KBM-7 (cell line): ENCODE data around the gene MIA.
"Not testable (repeated sequence)": the region's sequence is repeated elsewhere in the genome, so short reads cannot be mapped to it uniquely, and the experiment has no call there.

Source experiments
- DNase-seq: peaks from one replicate; pipeline ENCODE4 v3.0.0-alpha.2; 2015
- in situ Hi-C: fragments of 300-500 bp; cut with MboI; formaldehyde crosslinking; loops from 2 replicates; pipeline ENCODE4 v1.14.3; 2020; ENCODE audit warnings: low sequenced_read_pairs, low pct_unique_long_range_greater_than_20kb, mixed read lengths

MIA gene

DNA sequence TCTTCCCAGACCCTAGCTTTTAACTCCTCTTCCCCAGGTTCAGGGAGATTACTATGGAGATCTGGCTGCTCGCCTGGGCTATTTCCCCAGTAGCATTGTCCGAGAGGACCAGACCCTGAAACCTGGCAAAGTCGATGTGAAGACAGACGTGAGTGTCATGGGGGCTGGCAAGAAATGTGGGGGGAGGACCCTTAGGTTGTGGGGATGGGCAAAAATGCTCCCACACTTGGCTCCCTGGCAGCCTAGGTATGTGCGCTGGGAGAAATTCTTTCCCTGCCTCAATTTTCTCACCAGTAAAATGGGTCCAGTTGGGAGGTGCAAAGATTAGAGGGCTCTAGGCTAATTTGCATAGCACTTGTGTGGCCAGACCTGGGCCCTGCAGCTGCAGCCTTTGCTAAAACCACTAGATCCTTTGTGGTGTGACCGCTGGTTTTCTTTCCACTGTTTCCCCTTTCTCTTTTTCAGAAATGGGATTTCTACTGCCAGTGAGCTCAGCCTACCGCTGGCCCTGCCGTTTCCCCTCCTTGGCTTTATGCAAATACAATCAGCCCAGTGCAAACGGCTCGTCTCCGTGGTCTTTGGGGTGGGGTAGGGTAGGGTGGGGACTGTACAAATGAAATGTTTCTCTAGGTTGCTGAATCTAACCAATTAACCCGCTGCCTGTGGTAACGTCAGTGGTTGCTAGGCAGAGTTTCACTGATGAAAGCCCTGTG, 1.8 kb downstream of the MIA start:
- in situ Hi-C loops = no loop called here
- DNase-seq = peak; percentile 99

DNA sequence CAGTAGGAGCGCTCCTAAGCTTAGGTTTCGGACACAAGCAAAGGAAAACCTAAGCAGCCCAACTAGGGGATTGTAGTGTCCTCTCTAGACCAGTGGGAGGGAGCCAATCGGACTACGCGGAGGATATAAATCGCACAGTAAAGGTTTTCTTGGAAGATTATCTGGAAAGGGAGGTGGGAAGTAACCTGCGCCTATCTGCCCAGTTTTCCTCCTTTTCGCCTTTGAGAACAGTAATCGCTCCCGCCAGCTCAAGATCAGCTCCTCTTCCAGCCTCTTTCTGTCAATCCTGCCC, 2.3 kb downstream of the MIA start:
- in situ Hi-C loops = no loop called here

DNA sequence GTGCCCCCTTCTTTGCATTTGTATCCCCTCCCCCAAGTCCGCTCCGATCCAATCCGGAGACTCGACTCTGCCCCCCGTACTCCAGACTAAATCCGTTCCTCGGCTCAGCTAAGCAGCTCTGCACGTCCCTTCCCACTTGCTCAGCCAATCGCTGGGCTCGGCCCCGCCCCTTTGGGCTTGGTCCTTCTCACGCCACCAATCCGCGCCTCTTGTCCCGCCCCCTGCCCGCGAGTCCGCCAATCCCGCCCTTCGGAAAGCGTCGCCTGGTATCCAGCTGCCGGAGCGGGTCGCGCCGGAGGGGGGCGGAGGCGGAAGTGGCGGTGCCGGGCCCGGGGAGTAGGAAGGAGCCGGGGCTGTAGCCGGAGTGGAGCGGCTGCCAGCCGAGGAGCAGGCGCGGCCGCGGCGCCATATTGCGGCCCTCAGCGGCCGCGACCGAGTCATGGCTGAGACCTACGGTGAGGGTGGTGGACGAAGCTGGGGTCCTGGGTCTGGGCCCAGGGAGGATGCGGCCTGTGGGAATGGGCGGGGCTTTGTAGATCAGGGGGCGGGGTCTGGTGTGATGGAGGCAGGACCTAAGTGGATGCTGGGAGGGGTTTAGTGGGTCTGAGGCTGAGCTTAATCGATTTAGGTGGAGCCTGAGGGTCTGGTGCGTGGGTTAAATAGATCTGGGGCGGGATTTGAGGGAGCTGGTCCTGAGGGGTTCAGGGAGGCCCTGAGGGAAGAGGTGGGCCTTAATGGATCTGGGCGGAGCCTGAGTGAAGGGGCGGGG, 2.8 kb downstream of the MIA start, which contains the start of gene RAB4B:
Gene RAB4B (plus strand): TSS at position 311 of the 769 bp plus-strand sequence. CDS start 129 bp downstream, at position 440.
- DNase-seq = peak; percentile 100
- in situ Hi-C loops = no loop called here

More for the DNA sequence above, 2.3 kb downstream of the MIA start:
- DNase-seq = no peak

DNA sequence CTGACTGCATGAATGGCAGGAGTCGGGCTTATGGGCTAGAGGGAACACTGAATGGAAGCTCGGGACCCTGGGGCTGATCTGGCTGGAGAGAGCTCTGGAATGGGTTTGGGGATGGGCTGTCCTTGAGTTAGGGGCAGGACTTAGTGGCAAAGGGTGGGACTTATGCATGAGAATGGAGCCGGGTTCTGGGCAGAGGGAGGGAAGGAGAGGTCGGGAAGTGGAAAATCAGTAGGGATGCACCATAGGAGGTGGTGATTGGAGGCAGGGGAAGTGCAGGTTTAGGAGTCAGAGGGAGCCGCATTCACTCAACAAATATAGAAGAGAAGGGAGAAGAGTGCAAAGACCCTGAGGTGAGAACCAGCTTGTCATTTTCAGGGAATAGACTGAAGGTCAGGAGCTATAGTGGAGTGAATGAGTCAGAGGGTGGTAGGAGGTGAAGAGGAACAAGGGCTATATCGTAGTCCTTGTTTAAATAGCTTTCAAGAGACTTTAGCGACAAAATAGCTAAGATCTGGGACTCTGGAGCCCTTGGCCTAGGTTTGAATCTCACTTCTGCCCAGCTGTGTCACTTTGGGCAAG, 3.5 kb downstream of the MIA start:
- in situ Hi-C loops = no loop called here
- no peak for DNase-seq

DNA sequence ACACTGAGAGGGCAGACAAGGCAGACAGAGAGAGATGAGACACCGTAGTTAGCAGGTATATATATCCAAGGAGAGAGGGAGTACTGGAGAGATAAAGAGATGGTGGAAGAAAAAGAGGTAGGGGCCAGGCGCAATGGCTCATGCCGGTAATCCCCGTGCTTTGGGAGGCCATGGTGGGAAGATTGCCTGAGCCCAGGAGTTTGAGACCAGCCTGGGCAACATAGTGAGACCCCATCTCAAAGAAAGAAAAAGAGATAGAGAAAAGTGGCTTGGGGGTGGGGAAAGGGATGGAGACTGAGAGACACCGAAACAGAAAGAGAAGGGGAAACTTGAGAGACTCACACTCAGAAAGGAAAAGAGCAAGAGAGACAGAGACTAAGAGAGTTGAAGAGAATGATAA, 5.3 kb downstream of the MIA start:
- in situ Hi-C loops = no loop called here
- no peak for DNase-seq

DNA sequence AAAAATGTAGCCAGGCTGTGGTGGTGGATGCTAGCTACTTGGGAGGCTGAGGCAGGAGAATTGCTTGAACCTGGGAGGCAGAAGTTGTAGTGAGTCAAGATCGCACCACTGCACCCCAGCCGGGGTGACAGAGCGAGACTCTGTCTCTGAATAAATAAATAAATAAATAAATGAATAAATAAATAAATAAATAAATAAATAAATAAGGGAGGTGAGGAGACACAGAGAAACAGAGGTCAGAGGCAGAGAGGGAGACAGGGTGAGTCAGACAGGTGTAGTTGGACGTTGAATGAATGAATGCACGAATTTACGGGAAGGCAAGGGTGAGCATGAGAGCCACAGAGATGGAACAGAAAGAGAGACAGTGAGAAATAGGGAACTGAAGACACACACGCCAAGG, 5.8 kb downstream of the MIA start:
- in situ Hi-C loops = no loop called here
- DNase-seq = no peak

DNA sequence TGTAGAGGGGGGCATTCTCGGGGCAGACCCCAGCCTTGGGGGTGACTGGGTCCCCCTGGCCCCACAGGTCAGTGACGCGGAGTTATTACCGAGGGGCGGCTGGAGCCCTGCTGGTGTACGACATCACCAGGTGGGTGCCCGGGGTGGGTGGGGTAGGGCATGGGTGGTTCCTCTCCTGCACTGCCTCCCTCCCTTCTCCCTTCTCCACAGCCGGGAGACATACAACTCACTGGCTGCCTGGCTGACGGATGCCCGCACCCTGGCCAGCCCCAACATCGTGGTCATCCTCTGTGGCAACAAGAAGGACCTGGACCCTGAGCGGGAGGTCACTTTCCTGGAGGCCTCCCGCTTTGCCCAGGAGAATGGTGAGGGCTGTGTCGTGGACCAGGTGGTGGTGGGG, 8.4 kb downstream of the MIA start:
- in situ Hi-C loops = no loop called here
- DNase-seq = no peak

DNA sequence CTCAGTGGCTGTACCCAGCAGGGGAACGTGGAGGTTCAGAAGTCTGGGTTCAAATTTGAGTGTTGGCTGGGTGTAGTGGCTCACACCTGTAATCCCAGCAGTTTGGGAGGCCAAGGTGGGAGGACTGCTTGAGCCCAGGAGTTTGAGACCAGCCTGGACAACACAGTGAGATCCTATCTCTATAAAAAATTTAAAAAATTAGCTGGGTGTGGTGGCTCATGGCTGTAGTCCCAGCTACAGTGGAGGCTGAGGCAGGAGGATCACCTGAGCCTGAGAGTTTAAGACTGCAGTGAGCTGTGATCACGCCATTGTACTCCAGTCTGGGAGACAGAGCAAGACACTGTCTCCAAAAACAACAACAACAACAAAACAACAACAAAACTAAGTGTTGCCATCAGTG, 8.8 kb downstream of the MIA start:
- in situ Hi-C loops, DNase-seq: not testable (repeated sequence)

DNA sequence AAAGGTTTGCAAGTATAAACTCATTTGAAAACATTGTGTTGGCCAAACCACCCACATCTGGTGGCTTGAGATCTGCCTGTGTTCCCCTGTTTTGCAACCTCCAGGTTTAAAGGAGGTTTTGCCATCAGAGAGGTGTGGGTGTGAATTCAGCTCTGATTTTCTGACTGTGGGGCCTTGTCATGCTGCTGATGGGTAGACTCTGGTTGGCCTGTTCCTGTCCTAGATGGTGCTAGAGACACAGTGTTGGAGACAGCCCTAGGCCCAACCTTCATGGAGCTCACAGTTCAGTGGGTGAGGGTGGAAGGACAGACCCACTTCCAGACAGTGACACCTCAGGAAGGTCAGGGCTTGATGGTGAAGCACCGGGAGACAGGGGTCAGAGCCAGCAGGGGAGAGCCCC, 10.2 kb downstream of the MIA start:
- DNase-seq = no peak
- in situ Hi-C loops = no loop called here

GRCh38 chr19:40786060-40787037, 11.0 kb downstream of the MIA start:
- no peak for DNase-seq
- in situ Hi-C loops = no loop called here

DNA sequence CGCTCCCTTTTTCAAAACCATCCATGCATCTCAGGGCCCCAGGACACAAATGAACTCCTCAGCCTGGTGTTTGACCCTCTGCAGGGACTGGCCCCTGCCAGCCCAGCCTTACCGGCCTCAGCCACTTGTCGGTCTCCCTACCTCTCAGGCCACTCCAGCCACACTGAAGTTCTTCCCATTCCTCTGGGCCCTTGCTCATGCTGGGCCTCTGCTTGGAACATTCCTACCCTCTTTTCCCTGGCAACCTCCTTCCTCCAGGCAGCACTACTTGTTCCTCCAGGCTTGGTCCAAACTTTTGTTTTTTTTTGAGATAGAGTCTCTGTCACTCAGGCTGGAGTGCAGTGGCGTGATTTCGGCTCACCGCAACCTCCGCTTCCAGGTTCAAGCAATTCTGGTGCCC, 16.0 kb downstream of the MIA start:
- no peak for DNase-seq
- in situ Hi-C loops = no loop called here

DNA sequence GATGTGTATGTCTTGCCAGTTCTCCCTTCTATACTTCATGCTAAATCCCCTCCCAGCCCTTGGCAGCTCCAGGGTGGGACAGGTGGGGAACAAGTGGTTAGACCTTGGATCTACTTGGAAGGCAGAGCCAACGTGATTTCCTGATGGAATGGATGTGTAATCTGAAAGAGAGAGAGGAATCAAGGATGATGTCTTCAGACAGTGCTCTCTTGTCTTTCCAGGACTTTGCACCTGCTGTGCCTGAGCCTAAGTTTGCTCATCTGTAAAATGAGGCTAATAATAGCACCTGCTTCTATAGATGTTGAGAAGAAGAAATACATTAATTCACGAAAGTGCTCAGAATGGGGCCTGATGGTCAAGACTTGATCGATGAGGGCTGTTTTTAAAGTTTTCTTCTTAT, 16.7 kb downstream of the MIA start:
- in situ Hi-C loops = no loop called here

GRCh38 chr19:40797166-40797962, 22.0 kb downstream of the MIA start:
- in situ Hi-C loops = no loop called here
- no peak for DNase-seq

More for the DNA sequence above, 16.7 kb downstream of the MIA start:
- DNase-seq = no peak

- in situ Hi-C loops = no loop called here
- DNase-seq = peak; percentile 84
Observed at GRCh38 chr19:40797963-40798682, 22.8 kb downstream of the MIA start.

- in situ Hi-C loops = no loop called here
- peak; percentile 100 for DNase-seq
Observed at GRCh38 chr19:40798683-40799557, 23.6 kb downstream of the MIA start, which contains the start of gene EGLN2. TSS of gene EGLN2 (plus strand) at chr19:40799191. CDS start at chr19:40800573, 1,382 bp downstream.

DNA sequence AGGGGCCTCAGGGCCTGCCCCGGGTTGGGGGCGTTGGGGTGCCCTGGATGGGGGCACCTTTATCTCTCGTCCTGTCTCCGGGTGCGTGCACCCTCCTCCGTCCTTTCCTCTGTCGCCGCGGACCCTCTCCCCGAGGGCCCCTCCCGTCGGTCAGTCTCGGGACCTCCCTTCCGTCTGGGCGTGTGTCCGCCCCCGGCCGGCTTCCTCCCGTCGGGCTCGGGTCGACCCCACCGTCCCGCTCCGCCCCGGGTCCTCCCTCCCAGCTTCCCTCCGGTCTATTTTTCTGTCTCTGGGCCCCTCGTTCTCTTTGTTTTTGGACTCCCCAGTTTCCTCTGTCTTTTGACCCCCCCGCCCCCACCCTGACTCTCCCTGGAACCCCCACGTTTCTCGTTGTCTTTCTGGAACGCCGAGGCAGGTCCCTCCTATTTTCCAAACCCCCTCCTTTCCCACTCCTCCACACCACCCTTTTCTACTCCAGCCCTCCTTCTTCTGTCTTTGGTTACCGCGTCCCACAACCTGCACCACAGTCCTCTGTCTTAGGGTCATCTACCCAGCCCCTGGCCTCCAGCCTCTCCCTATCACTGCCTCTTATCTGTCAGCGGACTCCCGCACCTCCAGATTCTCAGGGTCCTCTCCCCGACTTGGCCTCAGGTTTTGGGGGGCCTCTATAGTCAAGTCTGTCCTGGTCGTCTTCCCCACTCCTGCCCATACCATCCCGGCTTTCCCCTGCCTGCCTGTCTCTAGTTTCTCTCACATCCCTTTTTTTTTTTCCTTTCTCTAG, 24.4 kb downstream of the MIA start:
- DNase-seq = no peak
- in situ Hi-C loops = no loop called here
